ENCODE data around the gene SYNDIG1. TPM values are rescaled to one million over a fixed set of nuclear protein-coding genes. Genes with fewer than 3 reads are reported as not detected.

SYNDIG1 gene
- total RNA-seq, 1 experiment from 2014 or later: 17.9 TPM

DNA sequence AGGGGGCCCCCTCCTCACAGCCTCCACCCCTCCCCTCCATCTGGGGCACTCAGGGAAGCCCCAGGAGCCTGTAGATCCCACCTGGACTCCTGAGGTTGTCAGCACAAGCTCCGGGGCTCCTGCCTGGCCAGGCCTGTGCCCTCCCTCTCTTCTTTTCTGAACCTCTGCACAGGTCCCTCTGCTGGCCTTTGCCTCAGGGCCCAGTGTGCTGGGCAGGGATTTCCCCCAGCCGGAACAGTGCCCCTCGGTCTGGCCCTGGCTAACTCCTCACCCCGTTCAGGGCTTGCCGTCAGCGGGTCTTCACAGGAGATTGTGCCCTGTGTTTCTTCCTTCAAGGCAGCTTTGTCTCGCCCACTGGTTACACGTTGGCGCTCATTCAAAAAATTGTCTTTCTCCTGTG, 64.9 kb downstream of the SYNDIG1 start:
- Histone ChIP-seq H3K36me3 (ENCODE audit: insufficient read depth, low read length, poor library complexity, severe bottlenecking) (no peaks in the 10 kb centered on the region), H3K27ac (ENCODE audit: low read depth, low read length, poor library complexity, severe bottlenecking) (no peak overlapping the region), H3K27me3 (replicated peaks; ENCODE audit: insufficient read depth, low read depth, low read length, poor library complexity) (no peaks in the 10 kb centered on the region), H3K4me3 (ENCODE audit: low read depth, low read length, poor library complexity, severe bottlenecking) (no peak overlapping the region), H3K9me3 (ENCODE audit: low read depth, low read length, poor library complexity, severe bottlenecking) (no peaks in the 10 kb centered on the region), H3K4me1 (ENCODE audit: insufficient read depth, low read length, poor library complexity, severe bottlenecking) (no peaks in the 10 kb centered on the region)
- CTCF ChIA-PET: no interaction called here
- BruUV-seq (replicated peaks): no TSS peak
- TF ChIP-seq, protein P1, sequence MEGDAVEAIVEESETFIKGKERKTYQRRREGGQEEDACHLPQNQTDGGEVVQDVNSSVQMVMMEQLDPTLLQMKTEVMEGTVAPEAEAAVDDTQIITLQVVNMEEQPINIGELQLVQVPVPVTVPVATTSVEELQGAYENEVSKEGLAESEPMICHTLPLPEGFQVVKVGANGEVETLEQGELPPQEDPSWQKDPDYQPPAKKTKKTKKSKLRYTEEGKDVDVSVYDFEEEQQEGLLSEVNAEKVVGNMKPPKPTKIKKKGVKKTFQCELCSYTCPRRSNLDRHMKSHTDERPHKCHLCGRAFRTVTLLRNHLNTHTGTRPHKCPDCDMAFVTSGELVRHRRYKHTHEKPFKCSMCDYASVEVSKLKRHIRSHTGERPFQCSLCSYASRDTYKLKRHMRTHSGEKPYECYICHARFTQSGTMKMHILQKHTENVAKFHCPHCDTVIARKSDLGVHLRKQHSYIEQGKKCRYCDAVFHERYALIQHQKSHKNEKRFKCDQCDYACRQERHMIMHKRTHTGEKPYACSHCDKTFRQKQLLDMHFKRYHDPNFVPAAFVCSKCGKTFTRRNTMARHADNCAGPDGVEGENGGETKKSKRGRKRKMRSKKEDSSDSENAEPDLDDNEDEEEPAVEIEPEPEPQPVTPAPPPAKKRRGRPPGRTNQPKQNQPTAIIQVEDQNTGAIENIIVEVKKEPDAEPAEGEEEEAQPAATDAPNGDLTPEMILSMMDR (conservative IDR thresholded peaks at IDR 0.05; ENCODE audit: low read depth, low read length): no peak
- no peak for TF ChIP-seq EZH2 (IDR thresholded peaks at IDR 0.05; ENCODE audit: borderline replicate concordance, low read depth, low read length, poor library complexity, severe bottlenecking)
- no peak for DNase-seq (ENCODE audit: low spot score)
- intact Hi-C loops (cut with micrococcal nuclease; ENCODE audit: unreplicated experiment): no loop called here
- POLR2A ChIA-PET (ENCODE audit: low non-redundant PET): no interaction called here

DNA sequence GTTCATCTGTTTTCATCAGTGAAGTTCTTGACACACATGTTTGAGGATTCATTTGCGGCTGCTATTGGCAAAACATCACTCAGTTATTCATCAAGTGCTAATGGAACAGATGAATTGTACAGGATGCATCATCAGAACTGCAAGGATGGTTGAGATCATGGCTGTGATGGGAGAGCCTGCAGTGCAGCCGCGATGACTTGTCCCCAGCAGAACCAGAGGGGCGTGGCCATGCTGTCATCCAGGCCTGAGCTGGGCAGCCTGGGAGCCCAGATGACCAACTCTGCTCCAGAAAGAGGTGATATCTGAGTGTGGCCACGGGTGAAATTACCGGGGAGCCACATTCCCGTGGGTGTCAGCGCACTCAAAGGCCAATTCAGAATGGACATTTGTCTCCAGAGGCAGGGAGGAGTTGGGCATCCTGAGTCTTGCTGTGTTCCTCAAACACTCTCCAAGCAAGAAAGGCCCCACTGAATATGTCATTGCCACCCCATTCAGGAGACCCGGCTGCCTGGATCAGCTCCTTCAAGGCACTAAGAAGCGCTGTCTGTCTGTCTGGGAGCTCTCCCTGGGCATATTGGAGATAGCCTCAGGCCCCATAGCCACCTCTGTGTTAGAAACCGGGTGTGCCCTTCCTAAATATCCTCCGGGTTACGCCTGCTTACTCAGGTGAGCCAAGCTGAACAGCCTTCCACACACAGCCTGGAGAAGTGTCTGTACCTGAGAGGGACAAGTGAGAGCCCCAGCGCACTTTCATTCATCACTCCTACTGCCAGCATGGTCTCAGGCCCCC, 66.7 kb downstream of the SYNDIG1 start:
- BruUV-seq (replicated peaks): no TSS peak
- POLR2A ChIA-PET (ENCODE audit: low non-redundant PET): no interaction called here
- Histone ChIP-seq H3K4me1 (ENCODE audit: insufficient read depth, low read length, poor library complexity, severe bottlenecking) (no peaks in the 10 kb centered on the region), H3K4me3 (ENCODE audit: low read depth, low read length, poor library complexity, severe bottlenecking) (no peak overlapping the region), H3K36me3 (ENCODE audit: insufficient read depth, low read length, poor library complexity, severe bottlenecking) (no peaks in the 10 kb centered on the region), H3K9me3 (ENCODE audit: low read depth, low read length, poor library complexity, severe bottlenecking) (no peaks in the 10 kb centered on the region), H3K27me3 (replicated peaks; ENCODE audit: insufficient read depth, low read depth, low read length, poor library complexity) (no peaks in the 10 kb centered on the region), H3K27ac (ENCODE audit: low read depth, low read length, poor library complexity, severe bottlenecking) (no peak overlapping the region)
- CTCF ChIA-PET: no interaction called here
- intact Hi-C loops (cut with micrococcal nuclease; ENCODE audit: unreplicated experiment): no loop called here
- no peak for DNase-seq (ENCODE audit: low spot score)
- no peak for TF ChIP-seq EZH2 (IDR thresholded peaks at IDR 0.05; ENCODE audit: borderline replicate concordance, low read depth, low read length, poor library complexity, severe bottlenecking)
- TF ChIP-seq, protein P1 (conservative IDR thresholded peaks at IDR 0.05; ENCODE audit: low read depth, low read length): no peak

DNA sequence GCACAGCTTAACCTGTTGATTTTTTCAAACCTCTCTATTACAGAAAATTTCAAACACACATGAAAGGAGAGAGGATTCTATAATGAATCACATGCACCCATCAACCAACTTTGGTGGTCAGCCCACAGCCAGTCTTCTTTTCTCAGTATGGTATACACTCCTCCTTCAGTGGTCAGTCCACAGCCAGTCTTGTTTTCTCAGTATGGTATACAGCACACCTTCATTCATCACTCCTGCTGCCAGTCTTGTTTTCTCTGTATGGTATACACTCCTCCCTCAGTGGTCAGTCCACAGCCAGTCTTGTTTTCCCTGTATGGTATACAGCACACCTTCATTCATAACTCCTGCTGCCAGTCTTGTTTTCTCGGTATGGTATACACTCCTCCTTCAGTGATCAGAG, 67.8 kb downstream of the SYNDIG1 start:
- Histone ChIP-seq H3K27ac (ENCODE audit: low read depth, low read length, poor library complexity, severe bottlenecking) (no peak overlapping the region), H3K9me3 (ENCODE audit: low read depth, low read length, poor library complexity, severe bottlenecking) (no peaks in the 10 kb centered on the region), H3K4me3 (ENCODE audit: low read depth, low read length, poor library complexity, severe bottlenecking) (no peak overlapping the region), H3K27me3 (replicated peaks; ENCODE audit: insufficient read depth, low read depth, low read length, poor library complexity) (no peaks in the 10 kb centered on the region), H3K36me3 (ENCODE audit: insufficient read depth, low read length, poor library complexity, severe bottlenecking) (no peaks in the 10 kb centered on the region), H3K4me1 (ENCODE audit: insufficient read depth, low read length, poor library complexity, severe bottlenecking) (no peaks in the 10 kb centered on the region)
- ChIA-PET CTCF (no interaction called here), POLR2A (ENCODE audit: low non-redundant PET) (no interaction called here)
- intact Hi-C loops (cut with micrococcal nuclease; ENCODE audit: unreplicated experiment): no loop called here
- no TSS peak for BruUV-seq (replicated peaks)
- no peak for DNase-seq (ENCODE audit: low spot score)
- TF ChIP-seq, protein P1 (conservative IDR thresholded peaks at IDR 0.05; ENCODE audit: low read depth, low read length): no peak
- TF ChIP-seq EZH2 (IDR thresholded peaks at IDR 0.05; ENCODE audit: borderline replicate concordance, low read depth, low read length, poor library complexity, severe bottlenecking): no peak

Measured in A673 (cell line).